GM23248 (cell line): ENCODE data around the gene GSN. TPM values are rescaled to one million over a fixed set of nuclear protein-coding genes. Genes with fewer than 3 reads are reported as not detected.

ENCODE experiments used
- DNase-seq: peaks from one replicate; pipeline ENCODE4 v3.0.0-alpha.2; 2015
- H2AFZ ChIP-seq: fragments of 200-600 bp; sonication (generic); 2 replicates; pipeline ENCODE4 v1.6.1; 2016; ENCODE audit warnings: antibody characterized with exemption
- H3F3A ChIP-seq: fragments of 200-600 bp; sonication (generic); 2 replicates; pipeline ENCODE4 v1.6.1; 2016; ENCODE audit warnings: mild to moderate bottlenecking, antibody characterized with exemption, mixed run types; ENCODE audit not compliant: insufficient read depth
- H3K27ac ChIP-seq: fragments of 200-600 bp; sonication (generic); 2 replicates; pipeline ENCODE4 v1.5.1; 2016; ENCODE audit warnings: mild to moderate bottlenecking
- H3K27me3 ChIP-seq: fragments of 200-600 bp; sonication (generic); replicated peaks from 2 replicates; pipeline ENCODE4 v1.6.1; 2016; ENCODE audit warnings: mild to moderate bottlenecking; ENCODE audit not compliant: insufficient read depth
- H3K36me3 ChIP-seq: fragments of 200-600 bp; sonication (generic); 2 replicates; pipeline ENCODE4 v1.6.1; 2016; ENCODE audit warnings: low read depth, mild to moderate bottlenecking
- H3K4me1 ChIP-seq: fragments of 200-600 bp; sonication (generic); 2 replicates; pipeline ENCODE4 v1.6.1; 2016; ENCODE audit warnings: mild to moderate bottlenecking; ENCODE audit not compliant: insufficient read depth
- H3K4me2 ChIP-seq: fragments of 200-600 bp; sonication (generic); one replicate; pipeline ENCODE4 v1.6.1; 2016; ENCODE audit warnings: mild to moderate bottlenecking; ENCODE audit not compliant: unreplicated experiment
- H3K4me3 ChIP-seq: fragments of 200-600 bp; sonication (generic); 2 replicates; pipeline ENCODE4 v1.5.1; 2016; ENCODE audit warnings: mild to moderate bottlenecking
- H3K79me2 ChIP-seq: fragments of 200-600 bp; sonication (generic); 2 replicates; pipeline ENCODE4 v1.6.1; 2016; ENCODE audit warnings: mild to moderate bottlenecking; ENCODE audit not compliant: insufficient read depth
- H3K9ac ChIP-seq: fragments of 200-600 bp; sonication (generic); 2 replicates; pipeline ENCODE4 v1.6.1; 2016; ENCODE audit warnings: mild to moderate bottlenecking
- H3K9me2 ChIP-seq: fragments of 200-600 bp; sonication (generic); 2 replicates; pipeline ENCODE4 v1.6.1; 2016; ENCODE audit warnings: mixed run types, mild to moderate bottlenecking, moderate library complexity; ENCODE audit not compliant: insufficient read depth
- H3K9me3 ChIP-seq: fragments of 200-600 bp; sonication (generic); one replicate; pipeline ENCODE4 v1.6.1; 2017; ENCODE audit warnings: low read depth
- H4K20me1 ChIP-seq: fragments of 200-600 bp; sonication (generic); 2 replicates; pipeline ENCODE4 v1.6.0; 2016; ENCODE audit not compliant: insufficient read depth
- EZH2 ChIP-seq: fragments of 200-600 bp; sonication (generic); IDR thresholded peaks from 2 replicates; pipeline ENCODE4 v1.6.1; 2018; ENCODE audit warnings: antibody characterized with exemption, mild to moderate bottlenecking; ENCODE audit not compliant: insufficient read depth, poor library complexity, severe bottlenecking
- EZH2phosphoT487 ChIP-seq: fragments of 200-600 bp; sonication (generic); IDR thresholded peaks from 2 replicates; pipeline ENCODE4 v1.6.1; 2018; ENCODE audit warnings: antibody characterized with exemption, moderate library complexity, mild to moderate bottlenecking, low read depth; ENCODE audit not compliant: insufficient read depth
- WGBS, 2 experiments: methylation state at CpG; one replicate each; pipeline ENCODE4 v1.1.6; 2015 to 2017; ENCODE audit warnings: low lambda C conversion rate in 2 of 2, low coverage in 1 of 2; ENCODE audit errors: missing lambda C conversion rate in 2 of 2; 5-methylcytosine and 5-hydroxymethylcytosine counted together
- in situ Hi-C: fragments of 300-500 bp; cut with MboI; formaldehyde crosslinking; loops from 2 replicates; pipeline ENCODE4 v1.15.0; 2020
- polyA plus RNA-seq: library from polyadenylated mRNA; unstranded; fragments of >200 nt; fragmentation: Nextera tagmentation; extraction: Ambion mirVana; gene quantifications from 2 replicates; pipeline ENCODE4 v1.2.1, GENCODE V29; 2016
- total RNA-seq: library from RNA; depleted of rRNA; stranded (reverse); fragments of >200 nt; shearing (Covaris generic); gene quantifications from 2 replicates; pipeline ENCODE4 v1.2.3, GENCODE V29; 2014

GSN gene
- total and polyA plus RNA-seq, 2 experiments from 2014 or later: 258 to 387 TPM

DNA sequence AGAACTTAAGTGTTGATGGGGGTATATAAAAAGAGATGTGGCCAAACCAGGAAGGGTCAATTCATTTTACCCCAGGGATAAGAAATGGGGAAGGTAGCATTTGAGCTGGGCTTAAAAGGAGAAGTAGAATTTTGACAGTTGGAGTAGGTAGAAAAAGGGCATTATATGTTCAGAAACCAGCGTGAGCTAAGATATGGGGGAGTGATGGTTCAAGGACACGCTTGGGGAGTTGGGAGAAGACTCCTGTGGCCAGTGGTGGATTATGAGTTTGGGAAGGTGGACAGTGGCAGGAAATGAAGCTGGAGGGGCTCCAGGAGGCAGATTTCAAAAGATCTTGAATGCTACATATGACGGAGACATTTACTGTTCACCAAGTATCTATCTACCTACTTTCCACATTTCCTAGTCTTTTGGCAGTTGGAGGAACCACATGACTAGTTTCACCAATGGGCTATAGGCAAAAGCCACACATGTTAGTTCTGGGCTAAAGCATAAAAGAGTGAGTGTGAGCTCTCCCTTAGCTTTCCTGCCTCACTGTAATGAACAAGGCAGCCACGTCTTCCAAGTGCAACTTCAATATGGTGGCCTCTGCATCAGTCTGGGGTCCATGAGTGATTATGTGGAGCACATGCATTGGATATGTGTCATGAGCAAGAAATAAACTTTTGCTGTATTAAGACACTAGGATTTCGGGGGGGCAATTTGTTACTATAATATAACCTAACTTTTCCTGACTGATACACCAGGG lies 15.7 kb upstream of the GSN start:
- H3F3A ChIP-seq: peaks cover 14% of the 10 kb centered on the region
- no peak overlapping the region for H2AFZ ChIP-seq
- in situ Hi-C loops: no loop called here
- H3K9ac ChIP-seq: no peak overlapping the region
- H3K4me3 ChIP-seq: no peak overlapping the region
- TF ChIP-seq EZH2phosphoT487 (no peak), EZH2 (no peak)
- no peak overlapping the region for H3K4me2 ChIP-seq
- no peaks in the 10 kb centered on the region for H3K9me3 ChIP-seq
- no peaks in the 10 kb centered on the region for H3K36me3 ChIP-seq
- no peaks in the 10 kb centered on the region for H4K20me1 ChIP-seq
- 93 to 98% methylated on average over 5 of the region's 5 CpGs for WGBS, 2 experiments
- no peaks in the 10 kb centered on the region for H3K9me2 ChIP-seq
- H3K27ac ChIP-seq: no peak overlapping the region
- no peak for DNase-seq
- no peaks in the 10 kb centered on the region for H3K27me3 ChIP-seq
- peaks cover 9% of the 10 kb centered on the region for H3K4me1 ChIP-seq
- no peaks in the 10 kb centered on the region for H3K79me2 ChIP-seq

DNA sequence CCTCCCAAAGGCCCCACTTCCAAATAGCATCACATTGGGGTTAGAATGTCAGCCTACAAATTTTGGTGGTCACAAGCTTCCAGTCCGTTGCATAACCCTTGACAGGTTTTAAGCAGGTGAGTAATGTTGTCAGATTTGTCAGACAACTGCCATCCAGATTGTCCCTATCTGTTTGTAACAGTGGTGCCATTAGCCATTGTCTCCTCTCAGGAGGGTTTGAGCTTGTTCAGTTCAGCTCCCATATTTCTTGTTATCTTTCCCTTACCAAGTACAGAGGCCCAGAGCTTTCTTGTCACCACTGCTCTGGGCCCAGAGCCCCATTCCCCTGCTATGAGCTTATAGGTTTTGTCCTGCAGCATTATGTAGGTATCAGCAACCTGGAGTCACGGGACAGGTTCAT lies 14.8 kb upstream of the GSN start:
- Histone ChIP-seq H3K4me3 (no peak overlapping the region), H3K4me1 (peaks cover 8% of the 10 kb centered on the region), H3K4me2 (no peak overlapping the region), H3K9me2 (no peaks in the 10 kb centered on the region), H3K27me3 (no peaks in the 10 kb centered on the region), H4K20me1 (no peaks in the 10 kb centered on the region), H3K27ac (no peak overlapping the region), H3K9me3 (no peaks in the 10 kb centered on the region), H3K79me2 (no peaks in the 10 kb centered on the region), H3F3A (peaks cover 11% of the 10 kb centered on the region; the same call in 1 of the 2 replicates), H3K36me3 (no peaks in the 10 kb centered on the region), H2AFZ (no peak overlapping the region), H3K9ac (no peak overlapping the region)
- 82 to 100% methylated on average over 2 of the region's 2 CpGs for WGBS, 2 experiments
- in situ Hi-C loops: no loop called here
- DNase-seq: no peak
- TF ChIP-seq EZH2 (no peak), EZH2phosphoT487 (no peak)

DNA sequence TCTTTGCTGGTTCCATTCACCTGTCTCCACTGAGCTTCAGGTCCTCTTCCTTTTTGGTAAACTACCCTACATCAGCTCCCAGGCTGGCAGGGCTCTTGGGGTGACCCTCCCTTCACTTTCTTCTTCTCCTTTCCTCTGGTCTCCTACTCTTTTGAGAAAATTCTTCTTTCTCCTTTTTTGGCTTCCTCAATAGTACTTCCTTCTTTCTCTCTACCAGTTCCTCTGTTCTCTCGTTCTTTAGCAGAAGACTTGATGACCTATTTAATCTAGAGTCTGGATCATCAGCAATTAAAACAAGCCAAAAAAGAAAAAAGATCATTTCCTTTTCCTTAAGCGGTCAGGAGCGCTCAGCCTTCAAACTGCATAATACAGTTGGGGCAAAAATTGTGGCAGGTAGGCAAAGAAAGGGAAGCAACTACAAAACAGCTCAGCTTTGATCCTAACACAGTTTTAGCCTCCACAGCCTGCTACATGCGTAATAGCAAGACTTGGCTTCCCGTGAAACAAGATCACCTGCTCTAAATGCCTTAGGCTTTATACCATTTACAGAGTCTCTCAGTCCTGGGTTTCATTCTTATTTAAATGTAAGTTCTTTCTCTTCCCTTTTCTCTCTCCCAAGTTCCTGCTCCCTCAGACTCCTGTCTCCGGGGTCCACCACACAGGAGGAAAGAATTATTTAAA lies 14.0 kb upstream of the GSN start:
- Histone ChIP-seq H3K4me1 (peaks cover 15% of the 10 kb centered on the region), H3K9me3 (no peaks in the 10 kb centered on the region), H4K20me1 (no peaks in the 10 kb centered on the region), H3K9ac (no peak overlapping the region), H3K79me2 (no peaks in the 10 kb centered on the region), H3F3A (peaks cover 16% of the 10 kb centered on the region), H3K27ac (no peak overlapping the region), H3K36me3 (no peaks in the 10 kb centered on the region), H2AFZ (no peak overlapping the region), H3K4me2 (no peak overlapping the region), H3K9me2 (no peaks in the 10 kb centered on the region), H3K27me3 (no peaks in the 10 kb centered on the region), H3K4me3 (no peak overlapping the region)
- WGBS, 2 experiments: 75 to 83% methylated on average over 6 of the region's 6 CpGs
- no peak for DNase-seq
- TF ChIP-seq EZH2 (no peak), EZH2phosphoT487 (no peak)
- in situ Hi-C loops: no loop called here

DNA sequence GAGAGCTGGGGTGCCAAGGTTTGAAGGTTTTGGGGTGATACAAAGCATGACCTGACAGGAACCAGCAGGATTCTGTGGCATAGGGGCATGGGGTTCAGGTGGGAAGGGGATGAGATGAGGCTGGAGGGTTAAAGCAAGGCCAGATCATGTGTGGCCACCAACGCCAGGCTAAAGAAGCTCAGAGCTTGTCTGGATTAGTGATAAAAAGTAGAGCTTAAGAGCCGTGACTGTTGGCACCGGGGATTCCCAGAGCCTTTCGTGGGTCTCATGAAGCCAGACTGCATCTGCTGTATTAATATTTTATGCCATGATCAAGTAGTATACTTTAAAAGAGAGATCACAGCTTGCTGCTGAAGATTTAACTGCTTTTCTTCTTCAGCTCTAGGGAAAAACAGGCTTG lies 8.5 kb upstream of the GSN start:
- 98 to 100% methylated on average over 4 of the region's 4 CpGs for WGBS, 2 experiments
- TF ChIP-seq EZH2 (no peak), EZH2phosphoT487 (no peak)
- H3K9ac ChIP-seq: no peak overlapping the region
- H3K9me3 ChIP-seq: no peaks in the 10 kb centered on the region
- in situ Hi-C loops: no loop called here
- DNase-seq: no peak
- H3F3A ChIP-seq: peaks cover 41% of the 10 kb centered on the region
- no peak overlapping the region for H3K4me2 ChIP-seq
- no peaks in the 10 kb centered on the region for H3K36me3 ChIP-seq
- no peak overlapping the region for H2AFZ ChIP-seq
- H3K79me2 ChIP-seq: no peaks in the 10 kb centered on the region
- no peak overlapping the region for H3K4me3 ChIP-seq
- H3K4me1 ChIP-seq: peaks cover 45% of the 10 kb centered on the region
- no peaks in the 10 kb centered on the region for H4K20me1 ChIP-seq
- no peaks in the 10 kb centered on the region for H3K27me3 ChIP-seq
- H3K27ac ChIP-seq: no peak overlapping the region
- no peaks in the 10 kb centered on the region for H3K9me2 ChIP-seq
